NB4 (cell line): ENCODE data around the gene IMMP2L.

Experiments used
- POLR2A ChIP-seq: IDR thresholded peaks from 2 replicates; pipeline ENCODE4 v1.6.1; 2011; ENCODE audit warnings: mild to moderate bottlenecking; ENCODE audit not compliant: insufficient read length; ENCODE audit errors: extremely low read depth
- TF ChIP-seq, protein P1 (sequence below): IDR thresholded peaks from one replicate; pipeline ENCODE4 v1.5.1; 2012; ENCODE audit warnings: low read depth, low read length
- TF ChIP-seq, protein P2 (sequence below): IDR thresholded peaks from 2 replicates; pipeline ENCODE4 v1.6.1; 2011; ENCODE audit warnings: low read depth, low read length

DNA sequence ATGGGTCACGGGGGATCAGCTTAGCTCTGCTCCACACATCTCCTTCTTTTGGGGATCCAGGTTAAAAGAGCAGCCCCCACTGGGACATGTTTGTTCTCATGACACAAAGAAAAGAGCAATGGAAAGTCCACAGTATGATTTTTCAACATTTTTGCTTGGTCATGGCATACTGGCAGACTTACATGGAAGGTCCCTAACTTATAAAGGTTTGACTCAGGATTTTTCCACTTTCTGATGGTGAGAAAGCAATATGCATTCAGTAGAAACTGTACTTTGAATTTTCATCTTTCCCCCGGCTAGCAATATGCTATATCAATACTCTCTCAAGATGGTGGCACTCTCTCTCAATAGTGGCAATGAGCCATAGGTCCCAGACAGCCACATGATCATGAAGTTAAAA, 699.0 kb downstream of the IMMP2L start:
- TF ChIP-seq, protein P1, sequence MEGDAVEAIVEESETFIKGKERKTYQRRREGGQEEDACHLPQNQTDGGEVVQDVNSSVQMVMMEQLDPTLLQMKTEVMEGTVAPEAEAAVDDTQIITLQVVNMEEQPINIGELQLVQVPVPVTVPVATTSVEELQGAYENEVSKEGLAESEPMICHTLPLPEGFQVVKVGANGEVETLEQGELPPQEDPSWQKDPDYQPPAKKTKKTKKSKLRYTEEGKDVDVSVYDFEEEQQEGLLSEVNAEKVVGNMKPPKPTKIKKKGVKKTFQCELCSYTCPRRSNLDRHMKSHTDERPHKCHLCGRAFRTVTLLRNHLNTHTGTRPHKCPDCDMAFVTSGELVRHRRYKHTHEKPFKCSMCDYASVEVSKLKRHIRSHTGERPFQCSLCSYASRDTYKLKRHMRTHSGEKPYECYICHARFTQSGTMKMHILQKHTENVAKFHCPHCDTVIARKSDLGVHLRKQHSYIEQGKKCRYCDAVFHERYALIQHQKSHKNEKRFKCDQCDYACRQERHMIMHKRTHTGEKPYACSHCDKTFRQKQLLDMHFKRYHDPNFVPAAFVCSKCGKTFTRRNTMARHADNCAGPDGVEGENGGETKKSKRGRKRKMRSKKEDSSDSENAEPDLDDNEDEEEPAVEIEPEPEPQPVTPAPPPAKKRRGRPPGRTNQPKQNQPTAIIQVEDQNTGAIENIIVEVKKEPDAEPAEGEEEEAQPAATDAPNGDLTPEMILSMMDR, result no peak
- TF ChIP-seq POLR2A, result no peak
- TF ChIP-seq, protein P2, sequence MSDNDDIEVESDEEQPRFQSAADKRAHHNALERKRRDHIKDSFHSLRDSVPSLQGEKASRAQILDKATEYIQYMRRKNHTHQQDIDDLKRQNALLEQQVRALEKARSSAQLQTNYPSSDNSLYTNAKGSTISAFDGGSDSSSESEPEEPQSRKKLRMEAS, result no peak
